Smooth muscle cell (in vitro differentiated cells): Measurements from ENCODE around the gene PACSIN3. TPM values are rescaled to one million over a fixed set of nuclear protein-coding genes. Genes with fewer than 3 reads are reported as not detected.

ENCODE experiments used
- DNase-seq: peaks from one replicate; lab custom pipeline; 2025; ENCODE audit not compliant: unreplicated experiment; lab: John Stamatoyannopoulos, UW
- H2AFZ ChIP-seq: fragments of 200-600 bp; sonication (generic); 2 replicates; pipeline ENCODE4 v1.6.0; 2016; ENCODE audit warnings: antibody characterized with exemption, low read depth, mild to moderate bottlenecking
- H3F3A ChIP-seq: fragments of 200-600 bp; sonication (generic); 2 replicates; pipeline ENCODE4 v1.6.0; 2017; ENCODE audit warnings: antibody characterized with exemption, low read depth
- H3K27ac ChIP-seq: fragments of 200-600 bp; sonication (generic); 2 replicates; pipeline ENCODE4 v1.5.1; 2016; ENCODE audit warnings: low read depth, mild to moderate bottlenecking
- H3K27me3 ChIP-seq: fragments of 200-600 bp; sonication (generic); 2 replicates; pipeline ENCODE4 v1.6.1; 2016; ENCODE audit warnings: low read depth, mild to moderate bottlenecking
- H3K36me3 ChIP-seq: fragments of 200-600 bp; sonication (generic); 2 replicates; pipeline ENCODE4 v1.5.1; 2016; ENCODE audit warnings: low read depth
- H3K4me1 ChIP-seq: fragments of 200-600 bp; sonication (generic); 2 replicates; pipeline ENCODE4 v1.5.1; 2016; ENCODE audit warnings: low read depth
- H3K4me2 ChIP-seq: fragments of 200-600 bp; sonication (generic); 2 replicates; pipeline ENCODE4 v1.6.0; 2016; ENCODE audit warnings: mild to moderate bottlenecking
- H3K4me3 ChIP-seq: fragments of 200-600 bp; sonication (generic); 2 replicates; pipeline ENCODE4 v1.5.1; 2016; ENCODE audit warnings: mild to moderate bottlenecking
- H3K79me2 ChIP-seq: fragments of 200-600 bp; sonication (generic); 2 replicates; pipeline ENCODE4 v1.6.0; 2016; ENCODE audit warnings: low read depth, mild to moderate bottlenecking
- H3K9ac ChIP-seq: fragments of 200-600 bp; sonication (generic); 2 replicates; pipeline ENCODE4 v1.6.0; 2016; ENCODE audit warnings: low read depth
- H3K9me3 ChIP-seq: fragments of 200-600 bp; sonication (generic); replicated peaks from 2 replicates; pipeline ENCODE4 v1.5.1; 2016; ENCODE audit warnings: low read depth
- H4K20me1 ChIP-seq: fragments of 200-600 bp; sonication (generic); 2 replicates; pipeline ENCODE4 v1.6.0; 2016; ENCODE audit warnings: low read depth
- CTCF ChIP-seq: fragments of 200-600 bp; sonication (generic); IDR thresholded peaks from 2 replicates; pipeline ENCODE4 v1.5.1; 2017; ENCODE audit warnings: borderline replicate concordance, mild to moderate bottlenecking, antibody characterized with exemption; ENCODE audit not compliant: insufficient read depth, poor library complexity, severe bottlenecking
- WGBS: methylation state at CpG from one replicate; pipeline ENCODE4 v1.1.7; 2016; ENCODE audit warnings: low lambda C conversion rate; 5-methylcytosine and 5-hydroxymethylcytosine counted together
- polyA plus RNA-seq: library from polyadenylated mRNA; unstranded; fragments of >200 nt; fragmentation: Nextera tagmentation; extraction: Ambion mirVana; gene quantifications from 2 replicates; pipeline ENCODE4 v1.2.1, GENCODE V29; 2016
- total RNA-seq: library from RNA; depleted of rRNA; stranded (reverse); fragments of >200 nt; gene quantifications from 2 replicates; pipeline ENCODE4 v1.2.3, GENCODE V29; 2014

The PACSIN3 gene
- total and polyA plus RNA-seq, 2 experiments from 2014 or later = 27.3 to 55.7 TPM

GRCh38 chr11:47163193-47163592 is 23.0 kb downstream of the PACSIN3 start:
- WGBS = 83% methylated on average over 3 of the region's 3 CpGs

GRCh38 chr11:47162426-47162825 is 23.8 kb downstream of the PACSIN3 start:
- no peak overlapping the region for H2AFZ ChIP-seq

More at GRCh38 chr11:47163193-47163592, 23.0 kb downstream of the PACSIN3 start:
- Histone ChIP-seq H3K79me2 (no peaks in the 10 kb centered on the region), H4K20me1 (peaks cover 20% of the 10 kb centered on the region), H3K36me3 (no peaks in the 10 kb centered on the region), H2AFZ (no peak overlapping the region), H3K4me2 (no peak overlapping the region), H3K9ac (no peak overlapping the region), H3K27me3 (no peaks in the 10 kb centered on the region), H3K4me1 (no peaks in the 10 kb centered on the region), H3K4me3 (no peak overlapping the region), H3F3A (peaks cover 5% of the 10 kb centered on the region), H3K27ac (no peak overlapping the region), H3K9me3 (no peaks in the 10 kb centered on the region)
- no peak for TF ChIP-seq CTCF
- no peak for DNase-seq

GRCh38 chr11:47161890-47162289 is 24.3 kb downstream of the PACSIN3 start:
- Histone ChIP-seq H3K36me3 (no peaks in the 10 kb centered on the region), H3K9ac (no peak overlapping the region), H3F3A (peaks cover 5% of the 10 kb centered on the region), H2AFZ (no peak overlapping the region), H3K27me3 (no peaks in the 10 kb centered on the region), H3K4me1 (no peaks in the 10 kb centered on the region), H3K27ac (no peak overlapping the region), H4K20me1 (peaks cover 12% of the 10 kb centered on the region), H3K79me2 (no peaks in the 10 kb centered on the region), H3K9me3 (no peaks in the 10 kb centered on the region), H3K4me2 (no peak overlapping the region), H3K4me3 (no peak overlapping the region)
- 90% methylated on average over 9 of the region's 9 CpGs for WGBS
- TF ChIP-seq CTCF = no peak
- no peak for DNase-seq

More at GRCh38 chr11:47162426-47162825, 23.8 kb downstream of the PACSIN3 start:
- Histone ChIP-seq H3K79me2 (no peaks in the 10 kb centered on the region), H3K4me3 (no peak overlapping the region), H3K9ac (no peak overlapping the region), H3F3A (peaks cover 5% of the 10 kb centered on the region), H3K4me2 (no peak overlapping the region), H3K27me3 (no peaks in the 10 kb centered on the region), H3K27ac (no peak overlapping the region), H3K36me3 (no peaks in the 10 kb centered on the region), H3K9me3 (no peaks in the 10 kb centered on the region), H3K4me1 (no peaks in the 10 kb centered on the region), H4K20me1 (peaks cover 13% of the 10 kb centered on the region)
- no peak for TF ChIP-seq CTCF
- WGBS = 83% methylated on average over 5 of the region's 5 CpGs
- no peak for DNase-seq

GRCh38 chr11:47161134-47161854 is 24.9 kb downstream of the PACSIN3 start:
- WGBS = 58% methylated on average over 14 of the region's 14 CpGs
- H4K20me1 ChIP-seq = peaks cover 12% of the 10 kb centered on the region
- H3K27ac ChIP-seq = no peak overlapping the region
- no peaks in the 10 kb centered on the region for H3K9me3 ChIP-seq
- H2AFZ ChIP-seq = no peak overlapping the region
- no peak overlapping the region for H3K4me3 ChIP-seq
- no peaks in the 10 kb centered on the region for H3K36me3 ChIP-seq
- H3F3A ChIP-seq = peaks cover 5% of the 10 kb centered on the region
- H3K79me2 ChIP-seq = no peaks in the 10 kb centered on the region
- no peaks in the 10 kb centered on the region for H3K4me1 ChIP-seq
- peak; percentile 19 for DNase-seq
- no peaks in the 10 kb centered on the region for H3K27me3 ChIP-seq
- H3K4me2 ChIP-seq = no peak overlapping the region
- TF ChIP-seq CTCF = peak; percentile 68
- H3K9ac ChIP-seq = no peak overlapping the region
